CD8-positive, alpha-beta memory T cell (primary cell): ENCODE measurements around the gene RCSD1. TPM values are rescaled to one million over a fixed set of nuclear protein-coding genes. Genes with fewer than 3 reads are reported as not detected.
"Not testable (repeated sequence)": the region's sequence is repeated elsewhere in the genome, so short reads cannot be mapped to it uniquely, and the experiment has no call there.

Experiments
- CTCF ChIA-PET: fragments of 350-600 bp; sonication (Branson Sonifier 250); formaldehyde crosslinking; loops from one replicate; lab custom pipeline; 2021; ENCODE audit warnings: antibody characterized with exemption; lab: Charles Lee
- POLR2A ChIA-PET: fragments of 350-600 bp; sonication (Branson Sonifier 250); formaldehyde crosslinking; loops from one replicate; lab custom pipeline; 2021; ENCODE audit warnings: antibody characterized with exemption; lab: Charles Lee
- DNase-seq, 5 donors: peaks; one replicate each; pipeline versions ENCODE4 v3.0.0 to v3.0.0-alpha.2; 2020 to 2022; ENCODE audit warnings: mixed read lengths in 1 of 5
- H3K27ac ChIP-seq: one replicate; pipeline ENCODE4 v1.7.0; 2013; ENCODE audit warnings: low read depth, mild to moderate bottlenecking, low read length, moderate library complexity
- H3K27me3 ChIP-seq: 2 replicates; pipeline ENCODE4 v1.7.0; 2013; ENCODE audit warnings: low read length, mild to moderate bottlenecking; ENCODE audit not compliant: insufficient read depth, poor library complexity, severe bottlenecking
- H3K36me3 ChIP-seq: 2 replicates; pipeline ENCODE4 v1.7.0; 2013; ENCODE audit warnings: mild to moderate bottlenecking, low read length, moderate library complexity; ENCODE audit not compliant: insufficient read depth
- H3K4me1 ChIP-seq: 2 replicates; pipeline ENCODE4 v1.7.0; 2013; ENCODE audit warnings: mild to moderate bottlenecking, low read length, moderate library complexity; ENCODE audit not compliant: insufficient read depth
- H3K4me3 ChIP-seq: 2 replicates; pipeline ENCODE4 v1.7.0; 2013; ENCODE audit warnings: mild to moderate bottlenecking, low read length
- H3K9me3 ChIP-seq: 2 replicates; pipeline ENCODE4 v1.7.0; 2013; ENCODE audit warnings: mild to moderate bottlenecking, low read length
- H3K27ac Mint-ChIP-seq, 8 donors: one replicate each; pipeline ENCODE4 v1.8.0; 2020 to 2021; ENCODE audit warnings: mixed read lengths in 8 of 8, mild to moderate bottlenecking in 6 of 8, inconsistent platforms in 3 of 8, moderate library complexity in 3 of 8
- H3K27me3 Mint-ChIP-seq, 2 donors: one replicate each; pipeline ENCODE4 v1.8.0; 2020 to 2021; ENCODE audit warnings: mixed read lengths in 2 of 2, mild to moderate bottlenecking in 1 of 2, moderate library complexity in 1 of 2
- H3K36me3 Mint-ChIP-seq, 3 donors: one replicate each; pipeline ENCODE4 v1.8.0; 2020 to 2021; ENCODE audit warnings: mixed read lengths in 3 of 3, inconsistent platforms in 1 of 3, mild to moderate bottlenecking in 1 of 3
- H3K4me1 Mint-ChIP-seq, 3 donors: one replicate each; pipeline ENCODE4 v1.8.0; 2020 to 2021; ENCODE audit warnings: mixed read lengths in 3 of 3, inconsistent platforms in 1 of 3, mild to moderate bottlenecking in 1 of 3
- H3K4me3 Mint-ChIP-seq, 7 donors: one replicate each; pipeline ENCODE4 v1.8.0; 2020 to 2021; ENCODE audit warnings: mixed read lengths in 7 of 7, mild to moderate bottlenecking in 6 of 7, moderate library complexity in 4 of 7, inconsistent platforms in 2 of 7
- H3K9me3 Mint-ChIP-seq, 5 donors: one replicate each; pipeline ENCODE4 v1.8.0; 2020 to 2022; ENCODE audit warnings: mixed read lengths in 5 of 5, mild to moderate bottlenecking in 3 of 5, moderate library complexity in 2 of 5, inconsistent platforms in 1 of 5
- polyA plus RNA-seq: library from polyadenylated mRNA; unstranded; fragments of 300-500 nt; fragmentation: Illumina TruSeq; gene quantifications from one replicate; pipeline ENCODE4 v1.2.3, GENCODE V29; 2021
- total RNA-seq, 2 experiments: library from RNA; stranded (reverse); gene quantifications; one replicate each; pipeline ENCODE4 v1.2.3, GENCODE V29; 2021

The RCSD1 gene
- total and polyA plus RNA-seq, 3 experiments from 2014 or later, result 45.9 to 171 (median 47.9) TPM

- Mint-ChIP-seq H3K36me3 (peaks cover 2 to 11% (median 2%) of the 10 kb centered on the region in 3 donors), H3K9me3 (peaks cover 0 to 12% (median 7%) of the 10 kb centered on the region in 5 donors), H3K27me3 (no peaks in the 10 kb centered on the region), H3K4me3 (no peak overlapping the region), H3K27ac (peak overlapping the region in 1 of 8 donors; percentile 47), H3K4me1 (peaks cover 19 to 45% (median 21%) of the 10 kb centered on the region in 3 donors)
- ChIA-PET CTCF (no interaction called here), POLR2A (no interaction called here)
- no peak for DNase-seq
- no peaks in the 10 kb centered on the region for H3K27me3 ChIP-seq
- H3K4me3 ChIP-seq, result no peak overlapping the region
- H3K4me1 ChIP-seq, result peaks cover 19% of the 10 kb centered on the region
- H3K36me3 ChIP-seq, result no peaks in the 10 kb centered on the region
- no peak overlapping the region for H3K27ac ChIP-seq
- H3K9me3 ChIP-seq, result peaks cover under 1% of the 10 kb centered on the region
These were observed 17.2 kb upstream of the RCSD1 start for GRCh38 chr1:167612587-167613385.

GRCh38 chr1:167613984-167614383 is 16.0 kb upstream of the RCSD1 start:
- H3K27me3 Mint-ChIP-seq, H3K4me3 Mint-ChIP-seq, H3K9me3 ChIP-seq, H3K27me3 ChIP-seq, H3K27ac ChIP-seq, POLR2A ChIA-PET, H3K4me3 ChIP-seq, H3K9me3 Mint-ChIP-seq, H3K36me3 ChIP-seq, DNase-seq, H3K36me3 Mint-ChIP-seq: not testable (repeated sequence)
- Mint-ChIP-seq H3K4me1 (peaks cover 31 to 57% (median 32%) of the 10 kb centered on the region in 3 donors), H3K27ac (peak overlapping the region in 2 of 8 donors; percentile 25 to 47)
- H3K4me1 ChIP-seq, result peaks cover 29% of the 10 kb centered on the region
- CTCF ChIA-PET, result interaction anchor here (1.0 to 1.6 kb wide), 2 partner anchors 11 to 23 kb away, joined by 3 to 7 read pairs; no protein-coding TSS in a partner anchor

- no peak overlapping the region for H3K4me3 Mint-ChIP-seq
- H3K4me1 Mint-ChIP-seq, result peaks cover 34 to 66% (median 35%) of the 10 kb centered on the region in 3 donors
- Histone ChIP-seq H3K9me3 (no peaks in the 10 kb centered on the region), H3K27me3 (no peaks in the 10 kb centered on the region), H3K36me3 (no peaks in the 10 kb centered on the region), H3K4me1 (peaks cover 29% of the 10 kb centered on the region), H3K4me3 (no peak overlapping the region), H3K27ac (no peak overlapping the region)
- DNase-seq, result no peak
- CTCF ChIA-PET, result interaction anchor here (0.5 to 3.6 kb wide), 4 partner anchors 11 to 223 kb away, joined by 3 to 21 read pairs (median 5); no protein-coding TSS in a partner anchor
- H3K36me3 Mint-ChIP-seq, result peaks cover 0 to 2% (median 0%) of the 10 kb centered on the region in 3 donors
- no peaks in the 10 kb centered on the region for H3K27me3 Mint-ChIP-seq
- no peak overlapping the region for H3K27ac Mint-ChIP-seq
- no peaks in the 10 kb centered on the region for H3K9me3 Mint-ChIP-seq
- POLR2A ChIA-PET, result interaction anchor here (0.7 kb wide), 2 partner anchors 15 to 116 kb away, joined by 3 to 4 read pairs; no protein-coding TSS in a partner anchor
These were observed 15.2 kb upstream of the RCSD1 start for GRCh38 chr1:167614851-167615250.

- H3K27ac Mint-ChIP-seq, result peak overlapping the region; percentile 37 to 92 (median 88)
- no peaks in the 10 kb centered on the region for H3K9me3 Mint-ChIP-seq
- Histone ChIP-seq H3K27ac (peak overlapping the region; percentile 32), H3K9me3 (no peaks in the 10 kb centered on the region), H3K4me3 (peak overlapping the region; percentile 39), H3K36me3 (no peaks in the 10 kb centered on the region), H3K4me1 (peaks cover 30% of the 10 kb centered on the region), H3K27me3 (no peaks in the 10 kb centered on the region)
- no peaks in the 10 kb centered on the region for H3K27me3 Mint-ChIP-seq
- POLR2A ChIA-PET, result interaction anchor here (0.9 to 3.1 kb wide), 3 partner anchors 11 to 20 kb away, joined by 3 to 23 read pairs (median 6); no protein-coding TSS in a partner anchor
- DNase-seq, result no peak
- peaks cover 39 to 77% (median 46%) of the 10 kb centered on the region in 3 donors for H3K4me1 Mint-ChIP-seq
- H3K4me3 Mint-ChIP-seq, result peak overlapping the region in 5 of 7 donors; percentile 20 to 80 (median 73)
- peaks cover 0 to 2% (median 0%) of the 10 kb centered on the region in 3 donors for H3K36me3 Mint-ChIP-seq
- CTCF ChIA-PET, result interaction anchor here (1.2 to 3.6 kb wide), 8 partner anchors 10 to 83 kb away, joined by 3 to 21 read pairs (median 6); no protein-coding TSS in a partner anchor
These were observed 13.5 kb upstream of the RCSD1 start for GRCh38 chr1:167616521-167616920.

GRCh38 chr1:167617153-167618147 is 12.6 kb upstream of the RCSD1 start:
- peak overlapping the region in 6 of 7 donors; percentile 70 to 80 (median 76) for H3K4me3 Mint-ChIP-seq
- CTCF ChIA-PET, result interaction anchor here (1.1 to 3.6 kb wide), 8 partner anchors 9 to 84 kb away, joined by 3 to 21 read pairs (median 6); no protein-coding TSS in a partner anchor
- peak in 1 of 5 donors; percentile 18 for DNase-seq
- Histone ChIP-seq H3K27me3 (no peaks in the 10 kb centered on the region), H3K4me3 (peak overlapping the region; percentile 39), H3K27ac (peak overlapping the region; percentile 32), H3K9me3 (no peaks in the 10 kb centered on the region), H3K36me3 (no peaks in the 10 kb centered on the region), H3K4me1 (peaks cover 38% of the 10 kb centered on the region)
- no peaks in the 10 kb centered on the region for H3K27me3 Mint-ChIP-seq
- H3K4me1 Mint-ChIP-seq, result peaks cover 39 to 78% (median 50%) of the 10 kb centered on the region in 3 donors
- POLR2A ChIA-PET, result interaction anchor here (0.7 to 3.1 kb wide), 4 partner anchors 10 to 97 kb away, joined by 4 to 23 read pairs (median 6); partner anchors contain the start of gene RCSD1
- no peaks in the 10 kb centered on the region for H3K9me3 Mint-ChIP-seq
- H3K36me3 Mint-ChIP-seq, result peaks cover 0 to 2% (median 0%) of the 10 kb centered on the region in 3 donors
- H3K27ac Mint-ChIP-seq, result peak overlapping the region; percentile 37 to 94 (median 89)

- DNase-seq, result no peak
- Mint-ChIP-seq H3K27me3 (no peaks in the 10 kb centered on the region), H3K4me1 (peaks cover 43 to 81% (median 58%) of the 10 kb centered on the region in 3 donors), H3K36me3 (peaks cover 0 to 2% (median 0%) of the 10 kb centered on the region in 3 donors), H3K9me3 (no peaks in the 10 kb centered on the region), H3K27ac (peak overlapping the region; percentile 37 to 92 (median 86)), H3K4me3 (peak overlapping the region in 5 of 7 donors; percentile 50 to 80 (median 71))
- Histone ChIP-seq H3K4me3 (no peak overlapping the region), H3K27ac (no peak overlapping the region), H3K4me1 (peaks cover 38% of the 10 kb centered on the region), H3K36me3 (no peaks in the 10 kb centered on the region), H3K27me3 (no peaks in the 10 kb centered on the region), H3K9me3 (no peaks in the 10 kb centered on the region)
- CTCF ChIA-PET, result interaction anchor here (1.0 to 1.1 kb wide), 2 partner anchors 19 to 61 kb away, joined by 3 read pairs; no protein-coding TSS in a partner anchor
- POLR2A ChIA-PET, result interaction anchor here (1.9 to 3.1 kb wide), 2 partner anchors 9 to 11 kb away, joined by 6 to 23 read pairs; partner anchors contain the start of gene RCSD1
These were observed 11.7 kb upstream of the RCSD1 start for GRCh38 chr1:167618366-167618765.

- no peak overlapping the region for H3K27ac ChIP-seq
- no peak overlapping the region for H3K4me3 ChIP-seq
- CTCF ChIA-PET, result interaction anchor here (1.0 kb wide), 1 partner anchor 18 kb away, joined by 3 read pairs; no protein-coding TSS in a partner anchor
- no peaks in the 10 kb centered on the region for H3K27me3 Mint-ChIP-seq
- POLR2A ChIA-PET, result interaction anchor here (1.9 to 3.1 kb wide), 2 partner anchors 8 to 11 kb away, joined by 6 to 23 read pairs; partner anchors contain the start of gene RCSD1
- peaks cover 38% of the 10 kb centered on the region for H3K4me1 ChIP-seq
- no peaks in the 10 kb centered on the region for H3K9me3 ChIP-seq
- peak overlapping the region in 7 of 8 donors; percentile 37 to 89 (median 83) for H3K27ac Mint-ChIP-seq
- H3K9me3 Mint-ChIP-seq, result no peaks in the 10 kb centered on the region
- peaks cover 44 to 83% (median 59%) of the 10 kb centered on the region in 3 donors for H3K4me1 Mint-ChIP-seq
- H3K36me3 Mint-ChIP-seq, result peaks cover 0 to 2% (median 0%) of the 10 kb centered on the region in 3 donors
- H3K4me3 Mint-ChIP-seq, result peak overlapping the region in 4 of 7 donors; percentile 16 to 80 (median 44)
- H3K27me3 ChIP-seq, result no peaks in the 10 kb centered on the region
- H3K36me3 ChIP-seq, result no peaks in the 10 kb centered on the region
- DNase-seq, result no peak
These were observed 11.2 kb upstream of the RCSD1 start for GRCh38 chr1:167618789-167619188.
